ENCODE results near the gene IGSF21.

DNA sequence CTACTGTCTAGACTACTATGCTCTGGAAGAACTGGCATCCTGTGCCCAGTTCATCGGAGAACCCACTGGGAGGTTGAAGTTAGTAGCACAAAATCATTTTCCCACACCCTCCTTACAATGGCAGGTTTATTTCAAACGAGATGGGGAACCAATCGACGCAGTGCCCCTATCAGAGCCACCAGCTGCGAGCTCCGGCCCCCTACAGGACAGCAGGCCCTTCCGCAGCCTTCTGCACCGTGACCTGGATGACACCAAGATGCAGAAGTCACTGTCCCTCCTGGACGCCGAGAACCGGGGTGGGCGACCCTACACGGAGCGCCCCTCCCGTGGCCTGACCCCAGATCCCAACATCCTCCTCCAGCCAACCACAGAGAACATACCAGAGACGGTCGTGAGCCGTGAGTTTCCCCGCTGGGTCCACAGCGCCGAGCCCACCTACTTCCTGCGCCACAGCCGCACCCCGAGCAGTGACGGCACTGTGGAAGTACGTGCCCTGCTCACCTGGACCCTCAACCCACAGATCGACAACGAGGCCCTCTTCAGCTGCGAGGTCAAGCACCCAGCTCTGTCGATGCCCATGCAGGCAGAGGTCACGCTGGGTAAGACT lies 257.6 kb downstream of the IGSF21 start:
- TF ChIP-seq, protein P1, sequence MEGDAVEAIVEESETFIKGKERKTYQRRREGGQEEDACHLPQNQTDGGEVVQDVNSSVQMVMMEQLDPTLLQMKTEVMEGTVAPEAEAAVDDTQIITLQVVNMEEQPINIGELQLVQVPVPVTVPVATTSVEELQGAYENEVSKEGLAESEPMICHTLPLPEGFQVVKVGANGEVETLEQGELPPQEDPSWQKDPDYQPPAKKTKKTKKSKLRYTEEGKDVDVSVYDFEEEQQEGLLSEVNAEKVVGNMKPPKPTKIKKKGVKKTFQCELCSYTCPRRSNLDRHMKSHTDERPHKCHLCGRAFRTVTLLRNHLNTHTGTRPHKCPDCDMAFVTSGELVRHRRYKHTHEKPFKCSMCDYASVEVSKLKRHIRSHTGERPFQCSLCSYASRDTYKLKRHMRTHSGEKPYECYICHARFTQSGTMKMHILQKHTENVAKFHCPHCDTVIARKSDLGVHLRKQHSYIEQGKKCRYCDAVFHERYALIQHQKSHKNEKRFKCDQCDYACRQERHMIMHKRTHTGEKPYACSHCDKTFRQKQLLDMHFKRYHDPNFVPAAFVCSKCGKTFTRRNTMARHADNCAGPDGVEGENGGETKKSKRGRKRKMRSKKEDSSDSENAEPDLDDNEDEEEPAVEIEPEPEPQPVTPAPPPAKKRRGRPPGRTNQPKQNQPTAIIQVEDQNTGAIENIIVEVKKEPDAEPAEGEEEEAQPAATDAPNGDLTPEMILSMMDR (IDR thresholded peaks at IDR 0.05) = no peak
- no peak for TF ChIP-seq POLR2A (IDR thresholded peaks at IDR 0.05)

Measured in thyroid gland (tissue), 4 donors.